ENCODE results near the gene SLC9A4. TPM values are rescaled to one million over a fixed set of nuclear protein-coding genes. Genes with fewer than 3 reads are reported as not detected.

Gene SLC9A4
- total and polyA plus RNA-seq, 10 of the 15 experiments (the other 5 are each of a cell fraction or from before 2014, with no cell fraction given) = 0.10 TPM; not detected in 9

GRCh38 chr2:102505290-102505689, 32.3 kb downstream of the SLC9A4 start (continued):
- TF ChIP-seq CUX1 (IDR thresholded peaks at IDR 0.05; ENCODE audit: insufficient replicate concordance, low read depth, low read length) (no peak), ZBED1 (IDR thresholded peaks at IDR 0.05; ENCODE audit: borderline replicate concordance) (no peak), NFYA (IDR thresholded peaks at IDR 0.05; ENCODE audit: borderline replicate concordance, low read depth, low read length) (no peak), NR2C2 (IDR thresholded peaks at IDR 0.05; ENCODE audit: borderline replicate concordance, control insufficient read depth, insufficient read length, low read depth) (no peak), NRF1 (conservative IDR thresholded peaks at IDR 0.05; ENCODE audit: low read depth, low read length) (no peak), ZBTB40 (IDR thresholded peaks at IDR 0.05; ENCODE audit: borderline replicate concordance) (no peak), MXI1 (IDR thresholded peaks at IDR 0.05; ENCODE audit: low read depth, low read length) (no peak)
